OCI-LY7 (cell line): ENCODE results near the gene MFAP4. TPM values are rescaled to one million over a fixed set of nuclear protein-coding genes. Genes with fewer than 3 reads are reported as not detected.

ENCODE experiments used
- BruUV-seq: library from RNA; stranded (reverse); fragments of 400-500 nt; replicated peaks from 2 replicates; lab custom pipeline; 2021; lab: Mats Ljungman, UMichigan
- CTCF ChIA-PET: fragments of 300-600 bp; sonication (Branson Sonifier 250); formaldehyde crosslinking; loops from one replicate; lab custom pipeline; 2022; ENCODE audit warnings: antibody characterized with exemption; ENCODE audit not compliant: unreplicated experiment; lab: Charles Lee
- POLR2A ChIA-PET: fragments of 300-600 bp; sonication (Branson Sonifier 250); formaldehyde crosslinking; loops from one replicate; lab custom pipeline; 2022; ENCODE audit warnings: antibody characterized with exemption; lab: Charles Lee
- DNase-seq: peaks from one replicate; pipeline ENCODE4 v3.0.0-alpha.2; 2015; ENCODE audit warnings: low spot score
- H2AFZ ChIP-seq: fragments of 200-600 bp; sonication (generic), shearing (Covaris generic); 2 replicates; pipeline ENCODE4 v1.6.1; 2014; ENCODE audit warnings: mild to moderate bottlenecking, antibody characterized with exemption, low read length, moderate library complexity
- H3K27ac ChIP-seq: fragments of 200-600 bp; sonication (generic); 2 replicates; pipeline ENCODE4 v1.5.1; 2014; ENCODE audit warnings: mixed run types, low read depth, mild to moderate bottlenecking, moderate library complexity, low read length, inconsistent platforms; ENCODE audit not compliant: poor library complexity, severe bottlenecking
- H3K36me3 ChIP-seq: fragments of 200-600 bp; sonication (generic); 2 replicates; pipeline ENCODE4 v1.6.1; 2014; ENCODE audit warnings: mild to moderate bottlenecking, antibody characterized with exemption, low read length, moderate library complexity, mixed read lengths; ENCODE audit not compliant: insufficient read depth
- H3K4me1 ChIP-seq: fragments of 200-600 bp; sonication (generic); 2 replicates; pipeline ENCODE4 v1.5.1; 2014; ENCODE audit warnings: mild to moderate bottlenecking, low read length; ENCODE audit not compliant: insufficient read depth, poor library complexity, severe bottlenecking
- H3K4me2 ChIP-seq: fragments of 200-600 bp; sonication (generic); 2 replicates; pipeline ENCODE4 v1.6.1; 2014; ENCODE audit warnings: mild to moderate bottlenecking, low read length
- H3K4me3 ChIP-seq: fragments of 200-600 bp; sonication (generic); 2 replicates; pipeline ENCODE4 v1.5.1; 2014; ENCODE audit warnings: mild to moderate bottlenecking, low read depth, low read length; ENCODE audit not compliant: poor library complexity, severe bottlenecking
- H3K79me2 ChIP-seq: fragments of 200-600 bp; sonication (generic); 2 replicates; pipeline ENCODE4 v1.6.1; 2016; ENCODE audit warnings: low read depth, mild to moderate bottlenecking, low read length, moderate library complexity, mixed read lengths; ENCODE audit not compliant: insufficient read depth
- H3K9me2 ChIP-seq: fragments of 200-600 bp; sonication (generic); 2 replicates; pipeline ENCODE4 v1.6.1; 2016; ENCODE audit warnings: mild to moderate bottlenecking, low read length, mixed read lengths; ENCODE audit not compliant: insufficient read depth
- H3K9me3 ChIP-seq: fragments of 200-600 bp; sonication (generic); 2 replicates; pipeline ENCODE4 v1.6.1; 2014; ENCODE audit warnings: mild to moderate bottlenecking, mixed run types, low read length, mixed read lengths
- H4K20me1 ChIP-seq: fragments of 200-600 bp; sonication (generic); 2 replicates; pipeline ENCODE4 v1.6.1; 2014; ENCODE audit warnings: mild to moderate bottlenecking, antibody characterized with exemption, low read length, moderate library complexity, mixed read lengths; ENCODE audit not compliant: insufficient read depth
- EZH2phosphoT487 ChIP-seq: fragments of 200-600 bp; sonication (generic); IDR thresholded peaks from 2 replicates; pipeline ENCODE4 v1.6.1; 2018; ENCODE audit warnings: low read depth, borderline replicate concordance, mild to moderate bottlenecking, mixed run types, antibody characterized with exemption, low read length, moderate library complexity, mixed read lengths
- intact Hi-C: fragments of 100-400 bp; cut with micrococcal nuclease; formaldehyde crosslinking; loops from one replicate; pipeline ENCODE4 v1.10.0; 2022; ENCODE audit not compliant: unreplicated experiment
- total RNA-seq, 2 experiments: library from RNA; depleted of rRNA in 1 of 2; stranded (reverse); fragments of >200 nt in 1 of 2; shearing (Covaris generic) in 1 of 2; gene quantifications; 2 replicates each; pipeline ENCODE4 v1.2.3, GENCODE V29; 2014 to 2022
- TF ChIP-seq, protein P1 (sequence below): fragments of 200-600 bp; sonication (generic); conservative IDR thresholded peaks from 2 replicates; pipeline ENCODE4 v1.5.1; 2014; ENCODE audit warnings: mild to moderate bottlenecking, antibody characterized with exemption, low read length, moderate library complexity, mixed read lengths

The MFAP4 gene
- total RNA-seq, 2 experiments from 2014 or later = 0.65 TPM; not detected in 1

- Histone ChIP-seq H3K36me3 (peaks cover 13% of the 10 kb centered on the region; the same call in 1 of the 2 replicates), H3K27ac (no peak overlapping the region), H3K9me3 (no peaks in the 10 kb centered on the region), H3K4me2 (0 out of 2 replicates have a peak overlapping the region, but pooled peaks have one; percentile 11), H4K20me1 (no peaks in the 10 kb centered on the region), H3K79me2 (peaks cover 7% of the 10 kb centered on the region; the same call in 1 of the 2 replicates), H3K4me1 (peaks cover 37% of the 10 kb centered on the region), H3K4me3 (no peak overlapping the region), H3K9me2 (no peaks in the 10 kb centered on the region), H2AFZ (no peak overlapping the region)
- BruUV-seq = no TSS peak
- CTCF ChIA-PET = no interaction called here
- DNase-seq = no peak
- POLR2A ChIA-PET = interaction anchor here (1.5 kb wide), 1 partner anchor 13 kb away, joined by 3 read pairs; the partner anchor contains the start of gene B9D1
- intact Hi-C loops = loop anchor here (5.0 to 10.0 kb wide), 3 partner anchors 87 to 269 kb away; partner anchors contain the start of gene ALDH3A2
- no peak for TF ChIP-seq EZH2phosphoT487
- TF ChIP-seq, protein P1, sequence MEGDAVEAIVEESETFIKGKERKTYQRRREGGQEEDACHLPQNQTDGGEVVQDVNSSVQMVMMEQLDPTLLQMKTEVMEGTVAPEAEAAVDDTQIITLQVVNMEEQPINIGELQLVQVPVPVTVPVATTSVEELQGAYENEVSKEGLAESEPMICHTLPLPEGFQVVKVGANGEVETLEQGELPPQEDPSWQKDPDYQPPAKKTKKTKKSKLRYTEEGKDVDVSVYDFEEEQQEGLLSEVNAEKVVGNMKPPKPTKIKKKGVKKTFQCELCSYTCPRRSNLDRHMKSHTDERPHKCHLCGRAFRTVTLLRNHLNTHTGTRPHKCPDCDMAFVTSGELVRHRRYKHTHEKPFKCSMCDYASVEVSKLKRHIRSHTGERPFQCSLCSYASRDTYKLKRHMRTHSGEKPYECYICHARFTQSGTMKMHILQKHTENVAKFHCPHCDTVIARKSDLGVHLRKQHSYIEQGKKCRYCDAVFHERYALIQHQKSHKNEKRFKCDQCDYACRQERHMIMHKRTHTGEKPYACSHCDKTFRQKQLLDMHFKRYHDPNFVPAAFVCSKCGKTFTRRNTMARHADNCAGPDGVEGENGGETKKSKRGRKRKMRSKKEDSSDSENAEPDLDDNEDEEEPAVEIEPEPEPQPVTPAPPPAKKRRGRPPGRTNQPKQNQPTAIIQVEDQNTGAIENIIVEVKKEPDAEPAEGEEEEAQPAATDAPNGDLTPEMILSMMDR = no peak
These were observed 11.3 kb downstream of the MFAP4 start for GRCh38 chr17:19375732-19376131.

DNA sequence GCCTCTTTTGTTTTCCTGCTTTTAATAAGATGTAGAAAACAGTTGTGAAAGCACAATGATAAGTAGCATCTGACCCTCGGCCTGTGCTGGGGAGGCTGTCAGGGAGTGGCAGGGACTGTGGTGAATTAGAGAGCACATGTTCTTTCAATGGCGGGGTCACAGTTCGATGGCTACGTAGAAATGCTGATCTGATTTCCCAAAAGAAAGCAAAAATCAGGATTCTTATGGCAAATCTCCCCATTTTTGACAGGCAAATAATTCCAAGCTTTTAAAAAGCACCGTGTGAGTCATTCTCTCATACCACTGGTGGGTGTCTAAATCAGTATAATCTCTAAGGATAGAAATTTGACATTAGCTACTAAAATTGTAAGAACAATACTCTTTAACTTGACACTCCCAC lies 12.9 kb downstream of the MFAP4 start:
- no peak overlapping the region for H3K4me2 ChIP-seq
- peaks cover 42% of the 10 kb centered on the region for H3K4me1 ChIP-seq
- no peaks in the 10 kb centered on the region for H4K20me1 ChIP-seq
- no TSS peak for BruUV-seq
- no peak overlapping the region for H3K27ac ChIP-seq
- intact Hi-C loops = loop anchor here (10.0 kb wide), 1 partner anchor 271 kb away; the partner anchor contains the start of gene ALDH3A2
- no peak for DNase-seq
- no peak overlapping the region for H2AFZ ChIP-seq
- H3K9me3 ChIP-seq = no peaks in the 10 kb centered on the region
- no peaks in the 10 kb centered on the region for H3K36me3 ChIP-seq
- POLR2A ChIA-PET = interaction anchor here (0.6 kb wide), 1 partner anchor 9 kb away, joined by 3 read pairs; no protein-coding TSS in a partner anchor
- TF ChIP-seq, protein P1 = no peak
- TF ChIP-seq EZH2phosphoT487 = no peak
- no peaks in the 10 kb centered on the region for H3K9me2 ChIP-seq
- H3K4me3 ChIP-seq = no peak overlapping the region
- H3K79me2 ChIP-seq = peaks cover 7% of the 10 kb centered on the region; the same call in 1 of the 2 replicates
- CTCF ChIA-PET = no interaction called here

DNA sequence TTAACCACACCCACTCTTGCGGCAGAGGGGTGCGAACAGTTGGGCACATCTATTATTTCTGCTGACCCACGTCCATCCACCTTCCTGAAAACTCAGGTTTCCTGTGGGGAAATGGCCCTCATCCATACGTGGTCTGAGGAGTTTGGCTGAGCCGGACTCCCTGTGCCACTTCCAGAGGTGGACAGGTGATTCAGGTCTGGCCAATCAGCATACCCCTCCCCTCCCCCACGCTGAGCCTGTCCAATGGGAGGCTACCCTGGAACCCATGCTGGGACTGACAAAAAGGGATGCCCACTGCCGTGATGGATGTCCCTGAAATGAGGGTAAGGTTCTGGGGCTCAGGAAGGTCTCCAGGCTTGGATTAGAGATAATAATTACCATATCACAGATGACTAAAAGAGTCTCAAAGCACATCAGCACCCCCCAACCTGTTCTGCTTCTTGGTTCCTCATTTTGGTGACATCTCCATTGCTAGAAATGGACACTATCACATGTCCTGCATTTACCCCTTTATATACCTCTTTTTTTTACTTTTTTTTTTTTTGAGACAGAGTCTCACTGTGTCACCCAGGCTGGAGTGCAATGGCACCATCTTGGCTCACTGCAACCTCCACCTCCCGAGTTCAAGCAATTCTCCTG lies 14.0 kb downstream of the MFAP4 start:
- Histone ChIP-seq H3K9me2 (no peaks in the 10 kb centered on the region), H3K4me1 (peaks cover 37% of the 10 kb centered on the region), H3K79me2 (peaks cover 7% of the 10 kb centered on the region; the same call in 1 of the 2 replicates), H2AFZ (no peak overlapping the region), H3K9me3 (no peaks in the 10 kb centered on the region), H4K20me1 (no peaks in the 10 kb centered on the region), H3K27ac (no peak overlapping the region), H3K36me3 (no peaks in the 10 kb centered on the region), H3K4me3 (no peak overlapping the region), H3K4me2 (no peak overlapping the region)
- DNase-seq = no peak
- TF ChIP-seq, protein P1 = no peak
- TF ChIP-seq EZH2phosphoT487 = no peak
- intact Hi-C loops = loop anchor here (10.0 kb wide), 1 partner anchor 272 kb away; the partner anchor contains the start of gene ALDH3A2
- ChIA-PET CTCF (no interaction called here), POLR2A (no interaction called here)
- BruUV-seq = no TSS peak
